ENCODE measurements around the gene SUN2. TPM values are rescaled to one million over a fixed set of nuclear protein-coding genes. Genes with fewer than 3 reads are reported as not detected.
A peak's percentile ranks its signal among the peaks of the same experiment; 100 is the strongest.

The SUN2 gene
- total RNA-seq, 1 donor from 2014 or later: 104 TPM

DNA sequence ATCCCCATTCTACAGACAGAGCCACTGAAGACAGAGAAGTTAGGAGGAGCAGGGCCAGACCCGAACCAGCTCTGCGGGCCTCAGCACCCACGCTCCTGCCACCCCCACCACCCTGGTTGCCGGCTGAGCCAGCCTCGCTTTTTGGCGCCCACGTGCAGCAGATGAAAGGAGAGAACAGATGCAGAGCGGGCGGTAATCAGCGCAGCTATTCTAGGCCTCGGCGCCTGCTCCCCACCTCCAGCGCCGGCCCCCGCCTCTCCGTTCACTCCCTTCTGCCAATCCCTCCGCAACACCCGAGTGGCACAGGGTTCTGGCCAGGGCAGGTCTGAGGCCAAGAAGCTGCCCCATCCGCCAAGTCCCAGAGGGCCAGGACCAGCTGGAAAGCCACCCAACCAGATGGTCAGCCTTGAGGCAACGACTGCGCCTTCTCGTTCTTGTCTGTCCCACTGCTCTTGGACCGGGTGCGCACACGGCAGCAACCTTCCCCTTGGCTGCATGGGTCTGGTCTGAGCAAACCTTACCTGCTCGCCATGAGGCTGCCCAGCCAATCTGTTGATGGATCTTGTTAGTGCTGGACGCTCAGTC, 21.4 kb upstream of the SUN2 start:
- DNase-seq (ENCODE audit: low read depth in 2 of 2): no peak

GRCh38 chr22:38776086-38776485, 20.3 kb upstream of the SUN2 start:
- peak in 1 of 2 donors; percentile 17 for DNase-seq (ENCODE audit: low read depth in 2 of 2)

GRCh38 chr22:38775656-38776055, 19.9 kb upstream of the SUN2 start:
- no peak for DNase-seq (ENCODE audit: low read depth in 2 of 2)

- DNase-seq (ENCODE audit: low read depth in 2 of 2): no peak
Observed at GRCh38 chr22:38774496-38775166, 18.8 kb upstream of the SUN2 start.

GRCh38 chr22:38773363-38773946, 17.7 kb upstream of the SUN2 start:
- no peak for DNase-seq (ENCODE audit: low read depth in 2 of 2)

GRCh38 chr22:38772623-38772873, 16.8 kb upstream of the SUN2 start:
- no peak for DNase-seq (ENCODE audit: low read depth in 2 of 2)

DNA sequence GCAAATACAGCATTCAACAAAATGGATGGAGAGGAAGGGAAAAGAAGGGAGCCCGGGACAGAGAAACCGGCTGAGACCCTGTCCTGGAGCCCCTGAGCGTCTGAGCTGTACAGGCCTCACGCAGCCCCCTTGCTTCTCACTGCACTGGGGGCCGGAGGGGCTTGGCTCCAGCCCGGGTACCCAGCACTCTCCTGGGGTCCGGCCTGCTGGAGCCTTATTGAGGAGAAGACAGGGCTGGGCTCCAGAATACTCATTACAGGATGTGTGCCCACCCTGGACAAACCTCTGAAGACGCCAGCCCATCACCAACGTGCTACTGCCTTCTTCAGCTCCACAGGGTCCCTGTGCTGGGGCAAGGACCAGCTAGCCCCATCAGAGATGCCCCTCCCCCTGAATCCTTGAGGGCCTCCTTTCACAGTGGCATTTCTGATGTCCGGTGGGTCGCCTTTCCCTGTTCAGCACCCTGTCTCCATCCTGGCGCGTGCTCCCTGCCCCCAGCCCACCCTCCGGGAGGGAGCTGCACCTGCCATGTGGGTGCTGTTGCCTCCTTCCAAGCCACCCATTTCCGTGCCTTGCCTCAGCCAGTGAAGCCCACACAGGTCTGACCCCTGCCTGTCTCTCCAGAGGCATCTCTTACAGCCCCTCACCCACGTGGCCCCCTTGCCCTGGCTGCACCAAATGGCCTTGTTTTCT, 14.6 kb upstream of the SUN2 start:
- no peak for DNase-seq (ENCODE audit: low read depth in 2 of 2)

DNA sequence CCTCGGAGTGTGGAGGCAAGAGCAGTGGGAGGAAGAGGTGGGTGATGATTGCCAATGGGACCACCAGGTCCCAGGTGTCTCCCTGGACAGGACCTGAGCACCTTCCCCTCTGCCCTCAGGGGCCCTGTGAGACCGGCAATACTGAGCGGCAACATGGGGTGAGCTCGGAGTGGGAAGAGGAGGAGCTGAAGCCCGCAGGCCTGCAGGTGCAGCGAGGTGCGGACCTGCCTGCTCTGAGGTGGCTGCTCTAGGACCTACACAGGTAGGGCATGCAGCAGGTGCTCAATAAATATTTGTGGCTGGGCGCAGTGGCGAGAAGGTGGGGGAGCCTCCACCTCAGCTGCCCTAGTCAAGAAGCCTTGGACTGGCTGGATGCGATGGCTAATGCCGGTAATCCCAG, 12.2 kb upstream of the SUN2 start:
- DNase-seq (ENCODE audit: low read depth in 2 of 2): no peak

GRCh38 chr22:38767313-38767712, 11.5 kb upstream of the SUN2 start:
- DNase-seq (ENCODE audit: low read depth in 2 of 2): no peak

- DNase-seq (ENCODE audit: low read depth in 2 of 2): peak; percentile 54 to 89
Observed at GRCh38 chr22:38766076-38766777, 10.4 kb upstream of the SUN2 start.

DNA sequence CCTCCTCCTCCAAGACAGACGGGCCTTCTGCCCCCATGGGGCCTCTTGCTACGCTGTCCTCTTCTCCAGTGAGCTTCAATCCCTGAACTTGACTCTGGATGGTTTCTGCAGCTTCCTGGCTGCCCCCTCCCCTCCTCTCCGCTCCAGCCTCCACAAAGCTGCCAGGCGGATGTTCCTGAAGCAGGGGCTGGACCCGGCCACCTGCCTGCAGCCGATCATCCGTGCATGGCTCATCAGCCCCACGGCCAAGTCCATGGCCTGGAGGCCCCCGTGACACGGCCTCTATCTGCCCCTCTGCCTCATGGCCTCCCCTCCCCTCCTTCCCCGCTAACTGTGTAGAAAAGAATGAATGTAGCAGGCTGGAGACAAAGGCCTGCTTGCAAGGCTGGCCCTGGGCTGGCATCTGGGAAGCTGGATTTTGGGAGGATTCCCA, 6.8 kb upstream of the SUN2 start:
- DNase-seq (ENCODE audit: low read depth in 2 of 2): no peak

DNA sequence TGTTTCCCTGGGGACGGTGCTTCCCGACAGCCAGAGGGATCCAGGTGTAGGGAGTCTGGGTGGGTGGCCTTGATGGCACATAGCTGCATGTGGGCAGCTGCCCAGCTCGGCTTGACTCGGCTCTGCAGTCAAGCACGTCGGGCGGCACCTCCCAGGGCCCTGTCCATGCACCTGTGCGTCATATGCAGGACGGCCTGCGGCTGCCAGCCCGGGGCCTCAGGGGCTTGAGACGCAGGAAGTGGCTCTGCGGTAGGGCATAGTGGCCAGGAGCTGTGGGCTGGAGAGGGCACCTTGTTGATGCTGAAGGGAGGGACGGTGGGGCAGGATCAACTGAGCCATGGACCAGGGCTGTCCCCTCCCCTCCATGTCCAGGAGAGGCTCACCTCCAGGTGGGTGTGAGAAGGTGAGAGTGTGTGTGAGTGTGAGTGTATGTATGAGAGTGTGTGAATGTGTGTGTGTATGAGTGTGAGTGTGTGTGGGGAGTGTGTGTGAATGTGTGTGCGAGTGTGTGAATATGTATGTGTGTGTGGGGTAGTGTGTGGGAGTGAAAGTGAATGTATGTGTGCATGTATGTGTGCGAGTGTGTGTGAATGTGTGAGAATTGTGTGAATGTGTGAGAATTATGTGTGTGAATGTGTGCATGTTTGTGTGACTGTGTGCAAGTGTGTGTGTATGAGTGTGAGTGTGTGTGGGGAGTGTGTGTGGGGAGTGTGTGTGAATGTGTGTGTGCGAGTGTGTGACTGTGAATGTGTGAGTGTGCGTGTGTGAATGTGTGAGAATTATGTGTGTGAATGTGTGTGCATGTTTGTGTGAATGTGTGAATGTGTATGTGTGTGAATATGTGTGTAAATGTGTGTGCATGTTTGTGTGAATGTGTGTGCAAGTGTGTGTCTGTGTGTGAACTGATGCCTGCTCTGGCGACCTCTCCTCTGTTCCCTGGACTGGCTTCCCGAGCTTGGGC, 5.7 kb upstream of the SUN2 start:
- DNase-seq (ENCODE audit: low read depth in 2 of 2): no peak

- DNase-seq (ENCODE audit: low read depth in 2 of 2): no peak
Observed at GRCh38 chr22:38760477-38761201, 4.8 kb upstream of the SUN2 start.

GRCh38 chr22:38759005-38759404, 3.2 kb upstream of the SUN2 start:
- no peak for DNase-seq (ENCODE audit: low read depth in 2 of 2)

DNA sequence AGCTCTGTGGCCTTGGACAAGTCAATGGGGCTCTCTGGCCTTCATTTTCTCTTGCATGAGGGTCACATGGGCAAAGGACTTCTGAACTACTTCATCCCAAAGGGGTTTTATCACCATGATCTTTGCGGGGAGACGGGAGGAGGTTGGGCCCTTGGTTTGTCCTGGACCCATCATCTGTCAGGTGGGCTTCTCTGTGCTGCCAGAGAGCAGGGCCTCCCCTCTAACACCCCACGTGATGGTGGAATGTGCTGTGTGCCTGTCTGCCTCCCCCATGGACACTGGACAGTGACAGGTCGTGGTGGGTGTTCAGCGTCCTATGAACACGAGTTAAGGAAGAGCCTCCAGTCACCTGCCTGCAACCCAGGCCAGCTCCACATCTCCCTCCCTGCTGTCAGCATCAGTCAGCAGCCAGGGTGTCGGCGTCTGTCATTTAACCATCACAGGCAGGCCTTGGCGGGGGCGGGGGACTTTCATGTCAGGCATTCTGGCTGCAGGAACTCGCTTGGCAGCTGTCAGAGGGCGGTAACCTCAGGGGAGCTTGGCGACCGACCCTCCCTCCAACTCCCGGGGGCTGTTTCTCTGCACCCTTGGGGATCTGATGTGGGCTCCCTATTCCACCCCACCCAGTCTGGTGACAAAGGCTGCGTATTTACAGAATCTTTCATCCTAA, 2.6 kb upstream of the SUN2 start:
- no peak for DNase-seq (ENCODE audit: low read depth in 2 of 2)

- no peak for DNase-seq (ENCODE audit: low read depth in 2 of 2)
Observed at GRCh38 chr22:38757464-38757757, 1.6 kb upstream of the SUN2 start.

GRCh38 chr22:38756711-38757463, 1.1 kb upstream of the SUN2 start:
- no peak for DNase-seq (ENCODE audit: low read depth in 2 of 2)

DNA sequence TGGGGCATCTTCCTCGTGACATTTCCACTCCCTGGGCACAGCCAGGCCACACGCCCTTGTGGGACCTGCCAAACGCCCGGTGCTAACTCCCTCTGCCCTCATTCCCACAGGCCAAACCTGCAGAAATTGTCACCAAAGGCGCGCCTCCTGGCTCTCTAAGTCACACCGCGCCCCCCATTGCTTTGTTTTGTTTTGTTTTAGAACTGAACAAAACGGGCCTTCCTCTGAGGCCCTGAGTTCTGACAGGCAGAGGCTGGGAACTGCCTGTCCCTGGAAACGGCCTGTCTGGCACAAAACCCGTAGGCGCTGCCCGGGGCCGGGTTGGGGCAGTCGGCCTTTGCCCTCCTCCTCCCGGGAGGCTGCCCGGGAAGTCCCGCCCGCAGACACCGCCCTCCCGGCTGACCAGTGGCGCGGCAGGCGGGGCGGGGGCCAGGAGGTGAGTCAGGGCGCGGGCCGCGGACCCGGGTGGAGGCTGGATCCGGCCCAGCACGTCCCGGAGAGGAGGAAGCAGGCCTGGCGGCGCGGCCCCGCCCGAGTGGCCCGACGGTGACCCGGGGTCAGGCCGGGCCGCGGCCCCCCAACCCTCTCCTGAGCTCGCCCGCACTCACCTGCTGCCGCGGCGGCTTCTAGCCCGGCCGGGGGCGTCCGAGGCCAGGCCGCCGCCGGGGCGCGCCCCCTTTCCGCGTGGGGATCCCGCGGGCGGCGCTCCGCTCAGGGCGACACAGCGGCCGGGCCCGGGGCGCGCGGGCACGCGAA, 465 bp downstream of the SUN2 start:
- DNase-seq (ENCODE audit: low read depth in 2 of 2): peak; percentile 76 to 83

DNA sequence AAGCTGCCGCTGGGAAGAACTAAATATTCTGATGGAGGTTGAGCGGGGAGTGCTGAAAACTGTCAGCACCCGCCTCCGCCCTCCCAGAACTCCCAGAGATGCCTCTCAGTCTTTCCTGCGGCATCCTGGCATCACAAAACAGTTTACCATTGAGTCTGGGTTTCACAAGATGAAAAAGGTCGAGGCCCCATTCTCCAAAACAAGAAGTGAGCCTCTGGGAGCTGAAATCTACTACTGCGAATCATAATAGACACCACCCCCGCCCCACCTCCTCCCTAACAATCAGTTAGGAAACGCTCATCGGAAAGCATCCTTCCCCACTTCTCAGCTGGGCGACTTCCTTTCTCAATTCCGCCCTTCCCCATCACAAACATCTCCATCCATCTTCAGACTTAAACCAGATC, 1.0 kb downstream of the SUN2 start:
- DNase-seq (ENCODE audit: low read depth in 2 of 2): peak; percentile 26 to 42

Data from lung microvascular endothelial cell (primary cell).